GM12872 (cell line): ENCODE measurements around the gene GPR162.

Experiments
- CTCF ChIP-seq: IDR thresholded peaks from 3 replicates; pipeline ENCODE4 v1.5.1; 2011; ENCODE audit warnings: low read depth, mild to moderate bottlenecking, low read length, moderate library complexity; ENCODE audit not compliant: insufficient read depth

GPR162 gene

DNA sequence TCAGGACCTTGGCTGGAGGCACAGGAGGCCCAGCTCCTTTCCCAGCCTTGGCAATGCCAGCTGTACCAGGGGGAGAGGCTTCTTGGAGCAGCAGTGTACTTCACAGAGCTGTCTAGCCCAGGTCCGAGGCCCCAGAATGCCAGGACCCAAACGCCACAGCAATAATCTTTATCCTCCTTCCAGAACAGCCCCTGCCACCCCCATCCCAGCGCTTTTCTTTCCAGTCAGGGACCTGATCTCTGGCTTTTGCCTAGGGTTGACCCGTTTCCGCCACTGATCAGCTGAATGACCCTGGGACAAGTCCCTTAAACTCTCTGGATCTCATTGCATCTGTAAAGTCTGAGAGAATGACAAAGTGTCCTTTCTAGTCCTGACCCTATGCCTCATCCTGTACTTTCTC lies 44.2 kb upstream of the GPR162 start:
- TF ChIP-seq CTCF, result no peak

DNA sequence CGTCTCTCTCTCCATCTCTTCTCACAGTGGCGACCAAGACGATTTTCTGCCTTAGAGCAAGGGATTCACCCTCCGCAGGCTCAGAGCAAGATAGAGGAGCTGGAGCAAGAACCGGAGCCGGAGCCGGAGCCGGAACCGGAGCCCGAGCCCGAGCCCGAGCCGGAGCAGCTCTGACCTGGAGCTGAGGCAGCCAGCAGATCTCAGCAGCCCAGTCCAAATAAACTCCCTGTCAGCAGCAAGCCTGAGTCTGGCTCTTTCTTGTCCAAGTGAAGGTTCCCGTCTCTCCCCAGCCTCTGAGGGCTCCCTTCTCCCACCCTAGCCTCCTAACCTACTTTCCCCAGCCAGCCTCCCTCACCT lies 43.4 kb upstream of the GPR162 start:
- no peak for TF ChIP-seq CTCF

DNA sequence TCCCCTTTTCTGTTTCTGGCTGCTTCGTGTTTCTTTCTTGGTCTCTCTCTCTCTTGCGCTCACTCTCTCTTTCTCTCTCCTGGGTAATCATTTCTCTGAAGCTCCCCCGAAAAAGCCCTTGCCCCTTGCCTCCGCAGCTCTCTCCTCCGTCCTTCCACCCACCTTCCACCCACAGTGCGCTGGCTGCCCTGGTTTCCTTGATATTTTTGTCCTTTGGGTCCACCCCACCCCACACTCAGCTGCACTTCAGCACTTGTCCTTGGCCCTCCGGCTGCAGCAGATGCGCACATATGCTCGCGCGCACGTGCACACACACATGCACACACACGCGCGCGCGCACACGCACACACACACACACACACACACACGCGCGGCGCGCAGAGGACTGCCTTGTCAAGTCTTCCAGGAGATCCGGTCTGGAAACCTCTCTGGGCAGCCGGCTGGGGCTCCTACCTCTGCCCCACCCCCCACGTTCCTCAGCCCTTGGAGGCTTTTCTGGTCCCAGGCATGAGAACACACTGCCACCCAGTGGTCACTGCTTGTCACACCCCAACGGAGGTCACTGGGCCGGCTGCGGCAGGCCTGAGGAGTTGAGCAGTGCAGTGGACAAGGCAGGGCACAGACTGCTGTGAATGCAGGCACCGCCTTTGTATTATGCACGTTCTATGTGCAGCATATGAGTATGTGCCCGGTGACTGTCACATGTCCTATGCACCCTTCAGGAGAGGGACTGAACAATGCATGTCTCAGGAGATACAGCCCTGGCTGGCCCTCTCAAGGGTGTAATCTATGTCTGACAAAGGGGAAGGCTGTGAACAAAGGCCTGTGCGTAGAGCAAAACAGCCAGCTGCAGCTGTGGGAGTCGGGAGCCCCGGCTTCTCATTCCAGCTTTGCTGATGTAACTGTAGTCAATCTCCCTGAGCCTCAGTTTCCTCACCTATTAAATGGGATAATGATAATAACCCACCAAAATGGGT lies 42.8 kb upstream of the GPR162 start:
- TF ChIP-seq CTCF, result peak; percentile 94

DNA sequence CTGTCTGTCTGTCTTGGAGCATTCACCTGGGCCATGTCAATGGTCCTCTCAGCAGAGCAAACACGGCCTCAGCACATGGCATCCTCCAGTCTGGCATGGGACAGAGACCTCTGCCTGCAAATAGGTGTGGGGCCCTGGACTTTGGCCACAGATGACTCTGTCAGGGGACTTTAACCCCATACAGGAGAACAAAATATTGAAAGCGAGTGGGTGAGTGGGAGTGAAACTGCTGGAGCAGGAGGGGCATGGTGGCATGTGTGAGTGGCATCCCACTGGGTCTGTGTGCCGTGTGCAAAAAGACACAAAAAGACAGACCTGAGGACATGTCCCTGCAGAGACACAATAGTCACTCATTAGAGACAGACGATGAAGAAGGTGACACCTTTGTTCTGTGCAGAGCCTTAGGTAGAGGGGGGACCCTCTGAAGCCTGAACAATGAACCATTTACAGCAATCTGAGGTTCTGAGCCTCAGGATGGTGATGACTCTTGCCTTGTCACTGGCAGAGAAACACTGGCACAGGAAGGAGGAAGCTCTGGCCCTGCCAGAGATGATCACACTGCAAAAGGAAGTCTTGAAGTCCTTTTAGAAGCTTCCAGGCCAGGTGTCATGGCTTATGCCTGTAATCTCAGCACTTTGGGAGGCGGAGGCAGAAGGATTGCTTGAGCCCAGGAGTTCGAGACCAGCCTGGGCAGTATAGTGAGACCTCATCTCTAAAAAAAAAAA lies 41.8 kb upstream of the GPR162 start:
- TF ChIP-seq CTCF, result no peak

GRCh38 chr12:6780573-6780972 lies 41.0 kb upstream of the GPR162 start:
- no peak for TF ChIP-seq CTCF

DNA sequence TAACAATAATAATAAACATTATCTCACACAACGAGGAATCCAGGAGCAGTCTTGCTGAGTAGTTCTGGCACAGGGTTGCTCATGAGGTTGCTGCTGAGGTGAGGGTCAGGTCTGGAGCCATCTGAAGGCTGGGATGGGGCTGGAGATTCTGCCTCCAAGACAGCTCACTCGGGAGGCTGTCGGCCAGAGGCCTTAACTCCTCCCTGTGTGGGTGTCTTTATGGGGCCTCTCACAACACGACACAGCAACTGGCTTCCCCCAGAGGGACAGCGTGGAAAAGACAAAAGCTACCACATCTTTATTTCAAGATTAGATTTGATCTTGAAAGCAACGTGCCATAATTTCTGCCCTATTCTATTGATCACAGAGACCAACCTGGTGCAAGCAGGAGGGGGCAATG lies 39.5 kb upstream of the GPR162 start:
- no peak for TF ChIP-seq CTCF

DNA sequence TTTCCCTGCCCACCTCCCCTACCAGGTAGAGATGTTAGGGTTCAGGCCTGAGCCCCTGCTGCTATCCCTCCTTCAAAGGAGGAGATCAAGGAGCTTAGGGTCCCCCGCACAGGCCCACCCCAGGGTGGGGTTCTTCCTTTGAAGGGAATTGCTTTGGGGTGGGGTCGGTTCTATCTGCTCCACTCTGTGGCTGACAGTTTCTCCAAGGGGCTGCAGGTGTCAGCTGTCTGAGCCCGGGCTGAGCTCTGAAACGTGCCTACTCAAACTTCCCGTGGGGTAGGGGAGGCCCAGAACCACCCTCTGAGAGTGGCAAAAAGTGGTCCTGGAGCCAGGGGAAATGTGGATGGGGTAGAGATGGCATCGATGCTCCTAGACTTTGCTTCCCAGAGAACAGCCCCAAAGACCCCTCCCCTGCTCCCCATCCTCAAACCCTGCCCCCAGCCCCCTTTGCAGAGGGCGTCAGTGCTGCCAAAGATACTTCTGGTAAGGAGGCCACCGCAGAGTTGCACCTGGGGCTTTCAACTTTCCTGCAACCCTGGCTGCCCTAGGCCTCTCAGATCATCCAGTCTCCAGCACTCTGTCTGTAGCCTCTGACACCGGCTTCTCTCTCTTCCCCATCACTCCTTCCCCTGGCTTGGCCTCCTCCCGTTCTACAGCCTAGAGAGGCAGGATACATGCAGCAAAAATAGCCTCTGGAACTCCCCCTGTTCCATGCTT lies 38.6 kb upstream of the GPR162 start:
- TF ChIP-seq CTCF, result no peak
